Mesothelial cell of epicardium (in vitro differentiated cells): ENCODE data around the gene DENND1A. TPM values are rescaled to one million over a fixed set of nuclear protein-coding genes. Genes with fewer than 3 reads are reported as not detected.
"Not testable (repeated sequence)": the region's sequence is repeated elsewhere in the genome, so short reads cannot be mapped to it uniquely, and the experiment has no call there.

Experiments
- DNase-seq, 2 experiments: peaks; one replicate each; pipeline ENCODE4 v3.0.0; 2021; ENCODE audit warnings: low spot score in 2 of 2; ENCODE audit not compliant: unreplicated experiment in 2 of 2
- H3K27ac Mint-ChIP-seq: 2 replicates; pipeline ENCODE4 v1.8.0; 2021; ENCODE audit warnings: mixed read lengths
- H3K27me3 Mint-ChIP-seq: 2 replicates; pipeline ENCODE4 v1.8.0; 2021; ENCODE audit warnings: low read depth, mixed read lengths
- H3K36me3 Mint-ChIP-seq: 2 replicates; pipeline ENCODE4 v1.8.0; 2021; ENCODE audit warnings: mixed read lengths
- H3K4me1 Mint-ChIP-seq: 2 replicates; pipeline ENCODE4 v1.8.0; 2021; ENCODE audit warnings: mixed read lengths
- H3K4me3 Mint-ChIP-seq: 2 replicates; pipeline ENCODE4 v1.8.0; 2021; ENCODE audit warnings: mild to moderate bottlenecking, moderate library complexity, mixed read lengths
- H3K9me3 Mint-ChIP-seq: 2 replicates; pipeline ENCODE4 v1.8.0; 2021; ENCODE audit warnings: mixed read lengths
- CTCF ChIP-seq: fragments of 200-600 bp; sonication (generic); IDR thresholded peaks from one replicate; pipeline ENCODE4 v1.5.0; 2021; ENCODE audit warnings: antibody characterized with exemption; ENCODE audit not compliant: unreplicated experiment
- total RNA-seq: library from RNA; stranded (reverse); gene quantifications from 3 replicates; pipeline ENCODE4 v1.2.1, GENCODE V29; 2021

The DENND1A gene
- total RNA-seq, 1 donor from 2014 or later, result 23.4 TPM

GRCh38 chr9:123820139-123820538 lies 109.8 kb downstream of the DENND1A start:
- Mint-ChIP-seq H3K27ac (no peak overlapping the region), H3K27me3 (no peaks in the 10 kb centered on the region), H3K36me3 (no peaks in the 10 kb centered on the region), H3K9me3 (no peaks in the 10 kb centered on the region), H3K4me3 (no peak overlapping the region), H3K4me1 (no peaks in the 10 kb centered on the region)
- DNase-seq, result no peak
- TF ChIP-seq CTCF, result no peak

- Mint-ChIP-seq H3K4me3 (no peak overlapping the region), H3K9me3 (no peaks in the 10 kb centered on the region), H3K27me3 (no peaks in the 10 kb centered on the region), H3K4me1 (no peaks in the 10 kb centered on the region), H3K27ac (no peak overlapping the region), H3K36me3 (no peaks in the 10 kb centered on the region)
- DNase-seq, result no peak
- TF ChIP-seq CTCF, result no peak
Observed at GRCh38 chr9:123816817-123817472, 113.0 kb downstream of the DENND1A start.

- not testable (repeated sequence) for H3K4me1 Mint-ChIP-seq, H3K27ac Mint-ChIP-seq, H3K27me3 Mint-ChIP-seq, H3K9me3 Mint-ChIP-seq, H3K4me3 Mint-ChIP-seq, DNase-seq, H3K36me3 Mint-ChIP-seq
Observed at GRCh38 chr9:123815856-123816255, 114.1 kb downstream of the DENND1A start.

GRCh38 chr9:123814496-123814895 lies 115.4 kb downstream of the DENND1A start:
- Mint-ChIP-seq H3K4me3 (no peak overlapping the region), H3K27me3 (no peaks in the 10 kb centered on the region), H3K9me3 (no peaks in the 10 kb centered on the region), H3K36me3 (no peaks in the 10 kb centered on the region), H3K27ac (no peak overlapping the region), H3K4me1 (no peaks in the 10 kb centered on the region)
- no peak for TF ChIP-seq CTCF
- no peak for DNase-seq

- Mint-ChIP-seq H3K27me3 (no peaks in the 10 kb centered on the region), H3K36me3 (no peaks in the 10 kb centered on the region), H3K9me3 (no peaks in the 10 kb centered on the region), H3K4me1 (no peaks in the 10 kb centered on the region), H3K27ac (no peak overlapping the region), H3K4me3 (no peak overlapping the region)
- TF ChIP-seq CTCF, result no peak
- no peak for DNase-seq
Observed at GRCh38 chr9:123812984-123813383, 116.9 kb downstream of the DENND1A start.

GRCh38 chr9:123807251-123807650 lies 122.7 kb downstream of the DENND1A start:
- Mint-ChIP-seq H3K36me3 (no peaks in the 10 kb centered on the region), H3K27ac (no peak overlapping the region), H3K4me3 (no peak overlapping the region), H3K9me3 (no peaks in the 10 kb centered on the region), H3K27me3 (no peaks in the 10 kb centered on the region), H3K4me1 (no peaks in the 10 kb centered on the region)
- no peak for TF ChIP-seq CTCF
- DNase-seq, result no peak
